ENCODE results near the gene FOXJ3. TPM values are rescaled to one million over a fixed set of nuclear protein-coding genes. Genes with fewer than 3 reads are reported as not detected.

FOXJ3 gene
- total and polyA plus RNA-seq, 2 of the 13 experiments (the other 11 are each of a cell fraction or from before 2014, with no cell fraction given), result 16.6 to 48.5 TPM

DNA sequence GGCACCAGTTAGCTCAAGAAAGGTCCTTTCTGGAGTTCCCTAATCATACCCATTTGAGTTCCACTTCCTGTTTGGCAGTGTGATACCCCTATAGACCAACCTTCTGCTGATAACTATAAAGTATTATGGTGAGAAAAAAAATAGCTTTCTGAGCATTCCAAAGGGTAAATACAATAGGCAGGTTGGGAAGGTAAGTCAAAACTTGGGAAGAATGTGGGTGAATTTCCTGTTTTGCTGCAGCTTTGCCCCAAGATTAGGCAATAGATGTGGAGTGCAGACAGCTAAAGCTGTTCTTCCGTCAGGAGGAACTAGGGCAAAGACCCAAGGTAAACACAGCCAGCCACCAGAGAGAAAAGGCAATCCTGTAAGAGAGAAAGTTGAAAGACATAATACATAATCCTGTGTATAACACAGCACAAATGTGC lies 120.6 kb downstream of the FOXJ3 start (continued):
- TF ChIP-seq PAWR (CRISPR knock-in tag; IDR thresholded peaks at IDR 0.05; ENCODE audit: borderline replicate concordance) (no peak), SP4 (CRISPR knock-in tag; IDR thresholded peaks at IDR 0.05) (no peak), CREB1 (IDR thresholded peaks at IDR 0.05) (no peak), CREB1 (CRISPR knock-in tag; IDR thresholded peaks at IDR 0.05) (peak; percentile 73), ZNF879 (CRISPR knock-in tag; IDR thresholded peaks at IDR 0.05) (no peak), NFKBIZ (CRISPR knock-in tag; IDR thresholded peaks at IDR 0.05) (no peak), NFATC3 (CRISPR knock-in tag; IDR thresholded peaks at IDR 0.05) (no peak), PAXIP1 (CRISPR knock-in tag; conservative IDR thresholded peaks at IDR 0.05) (peak; percentile 92), KLF12 (CRISPR knock-in tag; IDR thresholded peaks at IDR 0.05; ENCODE audit: borderline replicate concordance) (no peak), ZNF510 (CRISPR knock-in tag; IDR thresholded peaks at IDR 0.05; ENCODE audit: low read depth) (no peak), SMAD9 (CRISPR knock-in tag; IDR thresholded peaks at IDR 0.05) (no peak), KLF15 (CRISPR knock-in tag; IDR thresholded peaks at IDR 0.05; ENCODE audit: borderline replicate concordance) (no peak), MXI1 (IDR thresholded peaks at IDR 0.05; ENCODE audit: borderline replicate concordance, low read depth, low read length) (peak; percentile 19; the same call in 1 of the 3 replicates), ADNP (CRISPR knock-in tag; IDR thresholded peaks at IDR 0.05) (no peak), HOXA7 (CRISPR knock-in tag; IDR thresholded peaks at IDR 0.05) (no peak), MYC (CRISPR knock-in tag; IDR thresholded peaks at IDR 0.05; ENCODE audit: borderline replicate concordance) (no peak), GTF3A (CRISPR knock-in tag; conservative IDR thresholded peaks at IDR 0.05) (no peak), NFE2 (CRISPR knock-in tag; IDR thresholded peaks at IDR 0.05) (no peak)
- TF ChIP-seq, protein P1, sequence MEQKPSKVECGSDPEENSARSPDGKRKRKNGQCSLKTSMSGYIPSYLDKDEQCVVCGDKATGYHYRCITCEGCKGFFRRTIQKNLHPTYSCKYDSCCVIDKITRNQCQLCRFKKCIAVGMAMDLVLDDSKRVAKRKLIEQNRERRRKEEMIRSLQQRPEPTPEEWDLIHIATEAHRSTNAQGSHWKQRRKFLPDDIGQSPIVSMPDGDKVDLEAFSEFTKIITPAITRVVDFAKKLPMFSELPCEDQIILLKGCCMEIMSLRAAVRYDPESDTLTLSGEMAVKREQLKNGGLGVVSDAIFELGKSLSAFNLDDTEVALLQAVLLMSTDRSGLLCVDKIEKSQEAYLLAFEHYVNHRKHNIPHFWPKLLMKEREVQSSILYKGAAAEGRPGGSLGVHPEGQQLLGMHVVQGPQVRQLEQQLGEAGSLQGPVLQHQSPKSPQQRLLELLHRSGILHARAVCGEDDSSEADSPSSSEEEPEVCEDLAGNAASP (CRISPR knock-in tag; IDR thresholded peaks at IDR 0.05; ENCODE audit: borderline replicate concordance), result peak; percentile 51; the same call in 1 of the 2 replicates
- TF ChIP-seq, protein P2, sequence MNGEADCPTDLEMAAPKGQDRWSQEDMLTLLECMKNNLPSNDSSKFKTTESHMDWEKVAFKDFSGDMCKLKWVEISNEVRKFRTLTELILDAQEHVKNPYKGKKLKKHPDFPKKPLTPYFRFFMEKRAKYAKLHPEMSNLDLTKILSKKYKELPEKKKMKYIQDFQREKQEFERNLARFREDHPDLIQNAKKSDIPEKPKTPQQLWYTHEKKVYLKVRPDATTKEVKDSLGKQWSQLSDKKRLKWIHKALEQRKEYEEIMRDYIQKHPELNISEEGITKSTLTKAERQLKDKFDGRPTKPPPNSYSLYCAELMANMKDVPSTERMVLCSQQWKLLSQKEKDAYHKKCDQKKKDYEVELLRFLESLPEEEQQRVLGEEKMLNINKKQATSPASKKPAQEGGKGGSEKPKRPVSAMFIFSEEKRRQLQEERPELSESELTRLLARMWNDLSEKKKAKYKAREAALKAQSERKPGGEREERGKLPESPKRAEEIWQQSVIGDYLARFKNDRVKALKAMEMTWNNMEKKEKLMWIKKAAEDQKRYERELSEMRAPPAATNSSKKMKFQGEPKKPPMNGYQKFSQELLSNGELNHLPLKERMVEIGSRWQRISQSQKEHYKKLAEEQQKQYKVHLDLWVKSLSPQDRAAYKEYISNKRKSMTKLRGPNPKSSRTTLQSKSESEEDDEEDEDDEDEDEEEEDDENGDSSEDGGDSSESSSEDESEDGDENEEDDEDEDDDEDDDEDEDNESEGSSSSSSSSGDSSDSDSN (CRISPR knock-in tag; IDR thresholded peaks at IDR 0.05), result no peak
- TF ChIP-seq, protein P3, sequence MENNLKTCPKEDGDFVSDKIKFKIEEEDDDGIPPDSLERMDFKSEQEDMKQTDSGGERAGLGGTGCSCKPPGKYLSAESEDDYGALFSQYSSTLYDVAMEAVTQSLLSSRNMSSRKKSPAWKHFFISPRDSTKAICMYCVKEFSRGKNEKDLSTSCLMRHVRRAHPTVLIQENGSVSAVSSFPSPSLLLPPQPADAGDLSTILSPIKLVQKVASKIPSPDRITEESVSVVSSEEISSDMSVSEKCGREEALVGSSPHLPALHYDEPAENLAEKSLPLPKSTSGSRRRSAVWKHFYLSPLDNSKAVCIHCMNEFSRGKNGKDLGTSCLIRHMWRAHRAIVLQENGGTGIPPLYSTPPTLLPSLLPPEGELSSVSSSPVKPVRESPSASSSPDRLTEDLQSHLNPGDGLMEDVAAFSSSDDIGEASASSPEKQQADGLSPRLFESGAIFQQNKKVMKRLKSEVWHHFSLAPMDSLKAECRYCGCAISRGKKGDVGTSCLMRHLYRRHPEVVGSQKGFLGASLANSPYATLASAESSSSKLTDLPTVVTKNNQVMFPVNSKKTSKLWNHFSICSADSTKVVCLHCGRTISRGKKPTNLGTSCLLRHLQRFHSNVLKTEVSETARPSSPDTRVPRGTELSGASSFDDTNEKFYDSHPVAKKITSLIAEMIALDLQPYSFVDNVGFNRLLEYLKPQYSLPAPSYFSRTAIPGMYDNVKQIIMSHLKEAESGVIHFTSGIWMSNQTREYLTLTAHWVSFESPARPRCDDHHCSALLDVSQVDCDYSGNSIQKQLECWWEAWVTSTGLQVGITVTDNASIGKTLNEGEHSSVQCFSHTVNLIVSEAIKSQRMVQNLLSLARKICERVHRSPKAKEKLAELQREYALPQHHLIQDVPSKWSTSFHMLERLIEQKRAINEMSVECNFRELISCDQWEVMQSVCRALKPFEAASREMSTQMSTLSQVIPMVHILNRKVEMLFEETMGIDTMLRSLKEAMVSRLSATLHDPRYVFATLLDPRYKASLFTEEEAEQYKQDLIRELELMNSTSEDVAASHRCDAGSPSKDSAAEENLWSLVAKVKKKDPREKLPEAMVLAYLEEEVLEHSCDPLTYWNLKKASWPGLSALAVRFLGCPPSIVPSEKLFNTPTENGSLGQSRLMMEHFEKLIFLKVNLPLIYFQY (CRISPR knock-in tag; IDR thresholded peaks at IDR 0.05; ENCODE audit: borderline replicate concordance), result no peak
